ENCODE results near the gene UBE2I. TPM values are rescaled to one million over a fixed set of nuclear protein-coding genes. Genes with fewer than 3 reads are reported as not detected.

Gene UBE2I
- total and polyA plus RNA-seq, 12 donors, result 50.7 to 203 (median 89.2) TPM

DNA sequence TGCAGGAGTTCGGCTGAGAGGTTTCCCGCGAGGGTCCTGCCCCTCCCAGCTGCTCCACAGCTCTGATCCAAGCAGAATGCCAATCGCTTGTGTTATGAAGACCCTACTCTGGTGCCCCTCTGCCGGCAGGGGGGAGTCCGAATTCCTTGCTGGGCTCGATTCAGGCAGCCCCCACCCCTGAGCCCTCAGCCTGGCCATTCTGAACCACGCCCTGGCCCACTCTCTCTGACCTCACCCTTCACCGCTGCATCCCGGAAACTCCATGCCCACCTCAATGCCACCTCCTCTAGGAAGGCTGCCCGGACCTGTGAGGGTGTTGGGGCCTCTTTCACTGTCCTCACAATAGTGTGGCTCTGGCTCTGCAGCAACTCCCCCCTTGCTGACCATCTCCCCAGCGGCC lies 7.9 kb upstream of the UBE2I start:
- H3K4me3 ChIP-seq, result no peak overlapping the region
- no peaks in the 10 kb centered on the region for H3K27me3 ChIP-seq
- DNase-seq, result no peak
- TF ChIP-seq, protein P1, sequence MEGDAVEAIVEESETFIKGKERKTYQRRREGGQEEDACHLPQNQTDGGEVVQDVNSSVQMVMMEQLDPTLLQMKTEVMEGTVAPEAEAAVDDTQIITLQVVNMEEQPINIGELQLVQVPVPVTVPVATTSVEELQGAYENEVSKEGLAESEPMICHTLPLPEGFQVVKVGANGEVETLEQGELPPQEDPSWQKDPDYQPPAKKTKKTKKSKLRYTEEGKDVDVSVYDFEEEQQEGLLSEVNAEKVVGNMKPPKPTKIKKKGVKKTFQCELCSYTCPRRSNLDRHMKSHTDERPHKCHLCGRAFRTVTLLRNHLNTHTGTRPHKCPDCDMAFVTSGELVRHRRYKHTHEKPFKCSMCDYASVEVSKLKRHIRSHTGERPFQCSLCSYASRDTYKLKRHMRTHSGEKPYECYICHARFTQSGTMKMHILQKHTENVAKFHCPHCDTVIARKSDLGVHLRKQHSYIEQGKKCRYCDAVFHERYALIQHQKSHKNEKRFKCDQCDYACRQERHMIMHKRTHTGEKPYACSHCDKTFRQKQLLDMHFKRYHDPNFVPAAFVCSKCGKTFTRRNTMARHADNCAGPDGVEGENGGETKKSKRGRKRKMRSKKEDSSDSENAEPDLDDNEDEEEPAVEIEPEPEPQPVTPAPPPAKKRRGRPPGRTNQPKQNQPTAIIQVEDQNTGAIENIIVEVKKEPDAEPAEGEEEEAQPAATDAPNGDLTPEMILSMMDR (IDR thresholded peaks at IDR 0.05), result no peak
- TF ChIP-seq POLR2A (IDR thresholded peaks at IDR 0.05), result no peak
- no peaks in the 10 kb centered on the region for H3K9me3 ChIP-seq (replicated peaks in 1 of 3)
- no peak overlapping the region for H3K27ac ChIP-seq
- H3K4me1 ChIP-seq (replicated peaks in 1 of 2), result peaks cover 4 to 12% of the 10 kb centered on the region in 2 donors
- intact Hi-C loops (cut with DNase I), result no loop called here
- 71 to 74% (median 73%) methylated on average over 11 to 12 of the region's 12 CpGs for WGBS, 4 donors
- no peaks in the 10 kb centered on the region for H3K36me3 ChIP-seq (replicated peaks in 1 of 2)

DNA sequence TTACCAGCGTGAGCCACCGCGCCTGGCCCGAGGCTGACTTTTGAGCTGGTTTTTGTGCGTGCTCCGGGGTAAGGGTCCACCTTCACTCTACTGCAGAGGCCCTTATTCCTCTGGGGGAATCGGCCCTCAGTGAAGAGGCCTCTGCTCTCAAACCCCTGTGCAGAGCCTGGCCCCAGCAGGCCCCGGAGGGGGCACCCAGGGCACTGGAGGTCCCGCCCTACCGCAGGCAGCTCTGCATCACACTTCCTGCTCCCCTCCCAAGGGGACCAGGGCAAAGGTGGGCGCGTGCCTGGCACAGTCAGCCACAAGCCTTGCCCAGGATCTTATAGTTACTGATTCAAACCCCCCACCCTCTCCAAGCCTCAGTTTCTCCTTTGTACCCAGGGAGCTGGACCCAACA lies 3.6 kb upstream of the UBE2I start:
- 62 to 91% (median 73%) methylated on average over 8 to 12 of the region's 12 CpGs for WGBS, 4 donors
- intact Hi-C loops (cut with DNase I), result no loop called here
- no peaks in the 10 kb centered on the region for H3K9me3 ChIP-seq (replicated peaks in 1 of 3)

DNA sequence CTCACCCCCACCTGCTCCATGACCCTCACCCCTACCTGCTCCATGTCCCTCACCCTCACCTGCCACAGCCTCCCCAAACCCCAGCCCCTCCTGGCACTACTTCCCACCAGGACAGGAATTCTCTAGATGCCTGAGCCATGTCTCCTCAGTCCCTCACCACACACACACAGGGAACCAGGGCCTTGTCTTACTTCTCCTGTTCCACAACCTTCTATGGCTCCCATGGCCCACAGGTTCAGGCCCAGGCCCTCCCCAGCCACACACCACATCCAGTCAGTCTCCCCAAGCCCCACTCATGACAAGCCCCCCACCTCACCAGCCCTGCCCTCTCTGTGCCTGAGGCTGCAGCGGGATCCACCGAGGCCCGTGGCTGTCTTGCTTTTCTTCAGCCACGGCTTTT lies 3.1 kb upstream of the UBE2I start:
- intact Hi-C loops (cut with DNase I), result no loop called here
- Histone ChIP-seq H3K4me3 (no peak overlapping the region), H3K9me3 (replicated peaks in 1 of 3) (no peaks in the 10 kb centered on the region), H3K27me3 (no peaks in the 10 kb centered on the region), H3K4me1 (replicated peaks in 1 of 2) (peaks cover 10 to 11% of the 10 kb centered on the region in 2 donors), H3K27ac (no peak overlapping the region), H3K36me3 (replicated peaks in 1 of 2) (no peaks in the 10 kb centered on the region)
- DNase-seq, result no peak
- TF ChIP-seq, protein P1 (IDR thresholded peaks at IDR 0.05), result no peak
- TF ChIP-seq POLR2A (IDR thresholded peaks at IDR 0.05), result no peak
- 49 to 70% (median 69%) methylated on average over 3 to 4 of the region's 4 CpGs for WGBS, 4 donors

More for the DNA sequence above, 3.6 kb upstream of the UBE2I start:
- Histone ChIP-seq H3K36me3 (replicated peaks in 1 of 2) (no peaks in the 10 kb centered on the region), H3K27me3 (no peaks in the 10 kb centered on the region), H3K4me3 (no peak overlapping the region), H3K4me1 (replicated peaks in 1 of 2) (peaks cover 6 to 8% of the 10 kb centered on the region in 2 donors), H3K27ac (no peak overlapping the region)
- no peak for DNase-seq
- TF ChIP-seq, protein P1 (IDR thresholded peaks at IDR 0.05), result no peak
- no peak for TF ChIP-seq POLR2A (IDR thresholded peaks at IDR 0.05)

DNA sequence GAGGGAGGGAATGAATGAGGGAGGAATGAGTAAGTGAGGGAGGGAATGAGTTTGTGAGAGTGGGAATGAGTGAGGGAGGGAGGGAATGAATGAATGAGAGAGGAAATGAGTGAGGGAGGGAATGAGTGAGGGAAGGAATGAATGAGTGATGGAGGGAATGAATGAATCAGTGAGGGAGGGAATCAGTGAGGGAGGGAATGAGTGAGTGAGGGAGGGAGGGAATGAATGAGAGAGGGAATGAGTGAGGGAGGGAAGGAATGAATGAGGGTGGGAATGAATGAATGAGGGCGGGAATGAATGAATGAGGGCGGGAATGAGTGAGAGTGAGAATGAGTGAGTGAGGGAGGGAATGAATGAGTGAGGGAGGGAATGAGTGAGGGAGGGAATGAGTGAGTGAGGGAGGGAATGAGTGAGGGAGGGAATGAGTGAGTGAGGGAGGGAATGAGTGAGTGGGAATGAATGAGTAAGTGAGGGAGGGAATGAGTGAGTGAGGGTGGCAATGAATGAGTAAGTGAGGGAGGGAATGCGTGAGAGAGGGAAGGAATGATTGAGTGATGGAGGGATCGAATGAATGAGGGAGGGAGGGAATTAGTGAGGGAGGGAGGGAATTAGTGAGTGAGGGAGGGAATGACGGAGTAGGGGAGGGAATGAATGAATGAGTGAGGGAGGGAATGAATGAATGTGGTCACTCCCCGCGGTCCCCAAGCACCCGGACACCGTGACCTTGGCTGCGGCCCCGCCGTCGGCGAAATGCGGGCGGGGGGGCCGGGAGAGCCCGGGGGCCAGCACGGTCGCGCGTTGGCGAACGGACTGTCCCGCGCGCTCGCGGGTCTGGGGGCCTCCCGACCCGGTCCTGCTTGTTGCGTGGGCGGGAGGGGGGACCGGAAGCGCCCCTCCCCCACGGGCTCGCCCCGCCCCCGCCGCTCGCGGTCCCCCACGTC lies 1.1 kb upstream of the UBE2I start:
- peak overlapping the region; percentile 93 to 100 (median 99) for H3K27ac ChIP-seq
- H3K27me3 ChIP-seq, result no peaks in the 10 kb centered on the region
- H3K4me1 ChIP-seq (replicated peaks in 1 of 2), result peaks cover 28 to 29% of the 10 kb centered on the region in 2 donors
- TF ChIP-seq POLR2A (IDR thresholded peaks at IDR 0.05), result no peak
- TF ChIP-seq, protein P1 (IDR thresholded peaks at IDR 0.05), result no peak
- peaks cover 0 to 8% of the 10 kb centered on the region in 2 donors for H3K36me3 ChIP-seq (replicated peaks in 1 of 2)
- peak overlapping the region in 2 of 4 donors; percentile 54 to 92 for H3K4me3 ChIP-seq
- DNase-seq, result peak in 3 of 7 donors; percentile 52 to 69 (median 63)
- intact Hi-C loops (cut with DNase I), result no loop called here
- 4 to 12% (median 9%) methylated on average over 13 to 42 of the region's 43 CpGs for WGBS, 4 donors
- H3K9me3 ChIP-seq (replicated peaks in 1 of 3), result no peaks in the 10 kb centered on the region

Measured in adrenal gland (tissue), 12 donors.